ENCODE measurements around the gene CARF. TPM values are rescaled to one million over a fixed set of nuclear protein-coding genes. Genes with fewer than 3 reads are reported as not detected.

The CARF gene
- total and polyA plus RNA-seq, 2 of the 13 experiments (the other 11 are each of a cell fraction or from before 2014, with no cell fraction given), result 3.0 to 5.4 TPM

GRCh38 chr2:203014456-203015199 lies 102.6 kb downstream of the CARF start, which contains the start of gene NBEAL1 (continued):
- TF ChIP-seq ZNF749 (CRISPR knock-in tag; IDR thresholded peaks at IDR 0.05; ENCODE audit: borderline replicate concordance) (peak; percentile 58; the same call in 1 of the 2 replicates), PRDM10 (CRISPR knock-in tag; IDR thresholded peaks at IDR 0.05; ENCODE audit: low read depth) (peak; percentile 23; the same call in 1 of the 2 replicates), SYNCRIP (IDR thresholded peaks at IDR 0.05; ENCODE audit: insufficient read depth, low read depth, low read length) (no peak), ZNF33B (CRISPR knock-in tag; IDR thresholded peaks at IDR 0.05) (no peak), SRSF1 (optimal IDR thresholded peaks at IDR 0.05; ENCODE audit: low read depth, low read length) (no peak), CHCHD3 (CRISPR knock-in tag; IDR thresholded peaks at IDR 0.05) (peak; percentile 14; the same call in 1 of the 2 replicates), ATF1 (CRISPR knock-in tag; IDR thresholded peaks at IDR 0.05) (peak; percentile 96), ZNF564 (CRISPR knock-in tag; IDR thresholded peaks at IDR 0.05) (no peak), ZNF660 (CRISPR knock-in tag; IDR thresholded peaks at IDR 0.05; ENCODE audit: borderline replicate concordance, low read depth) (no peak)
- TF ChIP-seq, protein P1, sequence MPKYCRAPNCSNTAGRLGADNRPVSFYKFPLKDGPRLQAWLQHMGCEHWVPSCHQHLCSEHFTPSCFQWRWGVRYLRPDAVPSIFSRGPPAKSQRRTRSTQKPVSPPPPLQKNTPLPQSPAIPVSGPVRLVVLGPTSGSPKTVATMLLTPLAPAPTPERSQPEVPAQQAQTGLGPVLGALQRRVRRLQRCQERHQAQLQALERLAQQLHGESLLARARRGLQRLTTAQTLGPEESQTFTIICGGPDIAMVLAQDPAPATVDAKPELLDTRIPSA (CRISPR knock-in tag; IDR thresholded peaks at IDR 0.05; ENCODE audit: borderline replicate concordance), result no peak; the same call in 1 of the 2 replicates
- TF ChIP-seq, protein P2, sequence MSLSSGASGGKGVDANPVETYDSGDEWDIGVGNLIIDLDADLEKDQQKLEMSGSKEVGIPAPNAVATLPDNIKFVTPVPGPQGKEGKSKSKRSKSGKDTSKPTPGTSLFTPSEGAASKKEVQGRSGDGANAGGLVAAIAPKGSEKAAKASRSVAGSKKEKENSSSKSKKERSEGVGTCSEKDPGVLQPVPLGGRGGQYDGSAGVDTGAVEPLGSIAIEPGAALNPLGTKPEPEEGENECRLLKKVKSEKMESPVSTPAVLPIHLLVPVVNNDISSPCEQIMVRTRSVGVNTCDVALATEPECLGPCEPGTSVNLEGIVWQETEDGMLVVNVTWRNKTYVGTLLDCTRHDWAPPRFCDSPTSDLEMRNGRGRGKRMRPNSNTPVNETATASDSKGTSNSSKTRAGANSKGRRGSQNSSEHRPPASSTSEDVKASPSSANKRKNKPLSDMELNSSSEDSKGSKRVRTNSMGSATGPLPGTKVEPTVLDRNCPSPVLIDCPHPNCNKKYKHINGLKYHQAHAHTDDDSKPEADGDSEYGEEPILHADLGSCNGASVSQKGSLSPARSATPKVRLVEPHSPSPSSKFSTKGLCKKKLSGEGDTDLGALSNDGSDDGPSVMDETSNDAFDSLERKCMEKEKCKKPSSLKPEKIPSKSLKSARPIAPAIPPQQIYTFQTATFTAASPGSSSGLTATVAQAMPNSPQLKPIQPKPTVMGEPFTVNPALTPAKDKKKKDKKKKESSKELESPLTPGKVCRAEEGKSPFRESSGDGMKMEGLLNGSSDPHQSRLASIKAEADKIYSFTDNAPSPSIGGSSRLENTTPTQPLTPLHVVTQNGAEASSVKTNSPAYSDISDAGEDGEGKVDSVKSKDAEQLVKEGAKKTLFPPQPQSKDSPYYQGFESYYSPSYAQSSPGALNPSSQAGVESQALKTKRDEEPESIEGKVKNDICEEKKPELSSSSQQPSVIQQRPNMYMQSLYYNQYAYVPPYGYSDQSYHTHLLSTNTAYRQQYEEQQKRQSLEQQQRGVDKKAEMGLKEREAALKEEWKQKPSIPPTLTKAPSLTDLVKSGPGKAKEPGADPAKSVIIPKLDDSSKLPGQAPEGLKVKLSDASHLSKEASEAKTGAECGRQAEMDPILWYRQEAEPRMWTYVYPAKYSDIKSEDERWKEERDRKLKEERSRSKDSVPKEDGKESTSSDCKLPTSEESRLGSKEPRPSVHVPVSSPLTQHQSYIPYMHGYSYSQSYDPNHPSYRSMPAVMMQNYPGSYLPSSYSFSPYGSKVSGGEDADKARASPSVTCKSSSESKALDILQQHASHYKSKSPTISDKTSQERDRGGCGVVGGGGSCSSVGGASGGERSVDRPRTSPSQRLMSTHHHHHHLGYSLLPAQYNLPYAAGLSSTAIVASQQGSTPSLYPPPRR (CRISPR knock-in tag; IDR thresholded peaks at IDR 0.05; ENCODE audit: borderline replicate concordance), result no peak; the same call in 1 of the 2 replicates
- TF ChIP-seq, protein P3, sequence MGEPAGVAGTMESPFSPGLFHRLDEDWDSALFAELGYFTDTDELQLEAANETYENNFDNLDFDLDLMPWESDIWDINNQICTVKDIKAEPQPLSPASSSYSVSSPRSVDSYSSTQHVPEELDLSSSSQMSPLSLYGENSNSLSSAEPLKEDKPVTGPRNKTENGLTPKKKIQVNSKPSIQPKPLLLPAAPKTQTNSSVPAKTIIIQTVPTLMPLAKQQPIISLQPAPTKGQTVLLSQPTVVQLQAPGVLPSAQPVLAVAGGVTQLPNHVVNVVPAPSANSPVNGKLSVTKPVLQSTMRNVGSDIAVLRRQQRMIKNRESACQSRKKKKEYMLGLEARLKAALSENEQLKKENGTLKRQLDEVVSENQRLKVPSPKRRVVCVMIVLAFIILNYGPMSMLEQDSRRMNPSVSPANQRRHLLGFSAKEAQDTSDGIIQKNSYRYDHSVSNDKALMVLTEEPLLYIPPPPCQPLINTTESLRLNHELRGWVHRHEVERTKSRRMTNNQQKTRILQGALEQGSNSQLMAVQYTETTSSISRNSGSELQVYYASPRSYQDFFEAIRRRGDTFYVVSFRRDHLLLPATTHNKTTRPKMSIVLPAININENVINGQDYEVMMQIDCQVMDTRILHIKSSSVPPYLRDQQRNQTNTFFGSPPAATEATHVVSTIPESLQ (CRISPR knock-in tag; conservative IDR thresholded peaks at IDR 0.05), result peak; percentile 11; the same call in 1 of the 2 replicates
- TF ChIP-seq, protein P4, sequence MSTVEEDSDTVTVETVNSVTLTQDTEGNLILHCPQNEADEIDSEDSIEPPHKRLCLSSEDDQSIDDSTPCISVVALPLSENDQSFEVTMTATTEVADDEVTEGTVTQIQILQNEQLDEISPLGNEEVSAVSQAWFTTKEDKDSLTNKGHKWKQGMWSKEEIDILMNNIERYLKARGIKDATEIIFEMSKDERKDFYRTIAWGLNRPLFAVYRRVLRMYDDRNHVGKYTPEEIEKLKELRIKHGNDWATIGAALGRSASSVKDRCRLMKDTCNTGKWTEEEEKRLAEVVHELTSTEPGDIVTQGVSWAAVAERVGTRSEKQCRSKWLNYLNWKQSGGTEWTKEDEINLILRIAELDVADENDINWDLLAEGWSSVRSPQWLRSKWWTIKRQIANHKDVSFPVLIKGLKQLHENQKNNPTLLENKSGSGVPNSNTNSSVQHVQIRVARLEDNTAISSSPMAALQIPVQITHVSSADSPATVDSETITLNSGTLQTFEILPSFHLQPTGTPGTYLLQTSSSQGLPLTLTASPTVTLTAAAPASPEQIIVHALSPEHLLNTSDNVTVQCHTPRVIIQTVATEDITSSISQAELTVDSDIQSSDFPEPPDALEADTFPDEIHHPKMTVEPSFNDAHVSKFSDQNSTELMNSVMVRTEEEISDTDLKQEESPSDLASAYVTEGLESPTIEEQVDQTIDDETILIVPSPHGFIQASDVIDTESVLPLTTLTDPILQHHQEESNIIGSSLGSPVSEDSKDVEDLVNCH (CRISPR knock-in tag; IDR thresholded peaks at IDR 0.05), result no peak

Measured in HepG2 (cell line).